ENCODE measurements around the gene ARL10. TPM values are rescaled to one million over a fixed set of nuclear protein-coding genes. Genes with fewer than 3 reads are reported as not detected.

The ARL10 gene
- polyA plus RNA-seq, 1 donor, result 6.5 TPM

DNA sequence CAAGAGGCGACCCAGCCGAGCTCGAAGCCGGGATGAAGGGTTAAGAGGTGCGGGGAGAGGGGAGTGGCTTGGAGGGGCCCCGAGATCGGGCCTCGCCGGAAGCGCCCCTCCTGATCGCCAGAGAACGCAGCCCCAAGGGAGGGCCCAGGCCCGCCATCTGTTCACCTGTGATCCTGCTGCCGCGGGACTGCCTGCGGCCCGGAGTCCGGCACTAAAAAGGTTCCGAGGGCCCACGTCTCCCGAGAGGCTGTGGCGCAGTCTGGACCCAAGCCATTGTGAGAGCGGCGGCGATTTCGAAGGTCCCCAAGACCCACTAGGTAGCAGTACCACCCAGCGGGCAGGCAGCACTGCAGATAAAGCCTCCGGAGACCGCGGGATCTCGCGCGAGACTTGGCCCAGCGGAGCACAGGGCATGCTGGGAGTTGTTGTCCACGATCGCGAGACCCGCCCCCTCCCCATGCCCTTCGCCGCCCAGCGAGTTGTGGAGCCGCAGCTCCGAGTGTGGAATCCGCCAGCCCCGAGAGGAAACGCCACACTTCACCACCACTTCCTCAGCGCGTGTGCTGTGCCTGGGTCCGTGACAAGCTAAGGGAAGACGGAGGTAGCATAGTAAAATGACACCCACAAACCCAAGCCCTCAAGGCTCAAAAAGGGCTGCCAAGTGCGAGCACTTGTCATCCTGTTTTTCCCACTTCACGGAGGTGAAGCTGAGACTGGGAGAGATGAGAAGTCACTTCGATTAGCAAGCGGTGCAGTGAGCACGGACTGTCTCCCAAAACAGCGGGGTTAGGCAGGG lies 3.7 kb upstream of the ARL10 start, which contains the start of gene KIAA1191:
Gene KIAA1191 (minus strand): TSS at position 328 of the 796 bp plus-strand sequence. CDS start 2,256 bp downstream, outside the sequence.
- H3K4me1 ChIP-seq (ENCODE audit: control insufficient read depth, insufficient read depth, low read length), result peaks cover 9% of the 10 kb centered on the region
- H3K9me3 ChIP-seq (ENCODE audit: control insufficient read depth, low read depth, low read length), result peaks cover 4% of the 10 kb centered on the region
- H3K27ac ChIP-seq (ENCODE audit: low read length), result peak within 1 kb of the TSS; percentile 21
- H3K27me3 ChIP-seq (ENCODE audit: control insufficient read depth, insufficient read depth, low read length), result peaks cover 29% of the 10 kb centered on the region
- peak within 1 kb of the TSS; percentile 99 for H3K4me3 ChIP-seq (ENCODE audit: low read length)
- DNase-seq, result peak; percentile 91 to 95
- no CpG with 5 or more reads among the region's 56 CpGs for WGBS (ENCODE audit: insufficient coverage, low lambda C conversion rate)
- H3K36me3 ChIP-seq (ENCODE audit: control insufficient read depth, insufficient read depth, low read length), result peaks cover 14% of the 10 kb centered on the region

DNA sequence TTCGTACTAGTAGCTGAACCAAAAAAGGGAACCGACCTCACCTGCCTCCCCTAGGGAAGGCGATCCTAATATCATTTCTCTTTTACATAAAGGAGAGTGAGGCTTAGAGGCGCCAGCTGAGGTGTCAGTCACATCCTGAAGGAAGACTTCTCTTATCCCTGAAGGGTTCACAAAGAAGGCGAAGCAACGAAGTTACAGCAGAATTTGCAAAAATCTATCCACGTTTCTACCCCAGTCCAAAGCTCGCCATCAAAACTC lies 3.1 kb upstream of the ARL10 start:
- Histone ChIP-seq H3K4me3 (ENCODE audit: low read length) (peak overlapping the region; percentile 99), H3K36me3 (ENCODE audit: control insufficient read depth, insufficient read depth, low read length) (peaks cover 11% of the 10 kb centered on the region), H3K9me3 (ENCODE audit: control insufficient read depth, low read depth, low read length) (peaks cover 4% of the 10 kb centered on the region), H3K4me1 (ENCODE audit: control insufficient read depth, insufficient read depth, low read length) (peaks cover 9% of the 10 kb centered on the region), H3K27ac (ENCODE audit: low read length) (no peak overlapping the region), H3K27me3 (ENCODE audit: control insufficient read depth, insufficient read depth, low read length) (peaks cover 29% of the 10 kb centered on the region)
- DNase-seq, result no peak
- WGBS (ENCODE audit: insufficient coverage, low lambda C conversion rate), result 20% methylated on average over 1 of the region's 8 CpGs

DNA sequence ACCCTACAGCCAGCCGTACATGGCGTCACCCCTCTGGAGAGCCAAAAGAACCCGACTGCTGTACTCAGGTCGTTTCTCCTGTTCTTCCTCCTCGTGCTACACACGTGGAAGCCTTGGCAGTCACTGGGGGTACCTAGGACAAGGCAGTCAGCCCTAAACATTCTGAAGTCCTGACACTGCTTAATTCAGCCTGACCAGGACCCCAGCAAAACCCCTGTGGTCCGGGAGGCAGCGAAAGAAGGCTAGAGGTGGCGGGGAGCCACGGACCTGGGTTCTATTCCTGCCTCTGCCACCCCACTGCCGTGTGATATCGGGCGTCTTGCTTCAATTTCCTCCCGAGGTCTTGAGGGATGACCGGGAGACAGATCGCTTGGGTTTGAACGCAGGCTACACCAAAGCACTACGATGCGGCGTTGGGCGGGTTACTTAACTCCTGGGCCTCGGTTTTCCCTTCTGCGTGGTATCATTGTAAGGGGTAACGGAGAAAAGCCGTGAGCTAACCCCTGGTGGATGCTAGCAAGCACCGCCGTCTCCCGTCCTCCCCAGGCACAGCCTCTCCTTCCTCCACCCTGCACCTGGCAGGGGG lies 429 bp upstream of the ARL10 start:
- Histone ChIP-seq H3K27me3 (ENCODE audit: control insufficient read depth, insufficient read depth, low read length) (peaks cover 34% of the 10 kb centered on the region), H3K27ac (ENCODE audit: low read length) (no peak overlapping the region), H3K9me3 (ENCODE audit: control insufficient read depth, low read depth, low read length) (peaks cover 4% of the 10 kb centered on the region), H3K36me3 (ENCODE audit: control insufficient read depth, insufficient read depth, low read length) (peaks cover 10% of the 10 kb centered on the region), H3K4me1 (ENCODE audit: control insufficient read depth, insufficient read depth, low read length) (peaks cover 7% of the 10 kb centered on the region), H3K4me3 (ENCODE audit: low read length) (peak overlapping the region; percentile 37)
- peak in 1 of 2 donors; percentile 5 for DNase-seq
- WGBS (ENCODE audit: insufficient coverage, low lambda C conversion rate), result no CpG with 5 or more reads among the region's 28 CpGs

DNA sequence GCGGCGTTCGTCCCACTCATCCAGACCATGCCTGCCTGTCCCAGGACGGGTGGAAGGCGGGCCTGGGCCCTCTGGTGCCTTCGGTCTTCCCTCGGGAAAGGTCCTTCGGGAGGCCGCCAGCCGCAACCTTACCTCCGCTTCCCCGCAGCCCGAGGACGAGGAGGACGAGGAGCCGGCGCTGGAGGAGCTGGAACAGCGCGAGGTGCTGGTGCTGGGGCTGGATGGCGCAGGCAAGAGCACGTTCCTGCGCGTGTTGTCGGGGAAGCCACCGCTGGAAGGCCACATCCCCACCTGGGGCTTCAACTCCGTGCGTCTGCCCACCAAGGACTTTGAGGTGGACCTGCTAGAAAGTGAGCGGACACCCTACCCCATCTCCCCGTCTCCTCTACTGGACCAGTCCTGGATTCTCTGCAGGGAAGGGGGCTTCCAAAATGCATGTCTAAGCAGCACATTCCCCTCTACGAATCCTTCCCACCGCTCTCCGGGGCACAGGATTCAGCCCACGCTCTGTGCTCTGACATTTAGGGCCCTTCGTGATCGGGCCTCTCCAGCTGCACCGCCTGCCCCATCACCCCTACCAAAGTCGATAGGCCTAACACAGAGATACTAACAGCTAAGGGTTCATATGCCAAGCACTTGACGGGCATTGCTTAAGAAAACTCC lies 1.1 kb downstream of the ARL10 start:
- H3K4me3 ChIP-seq (ENCODE audit: low read length), result peak overlapping the region; percentile 37
- WGBS (ENCODE audit: insufficient coverage, low lambda C conversion rate), result no CpG with 5 or more reads among the region's 38 CpGs

GRCh38 chr5:176368726-176369125 lies 3.4 kb downstream of the ARL10 start:
- peaks cover 10% of the 10 kb centered on the region for H3K36me3 ChIP-seq (ENCODE audit: control insufficient read depth, insufficient read depth, low read length)
- WGBS (ENCODE audit: insufficient coverage, low lambda C conversion rate), result no CpG with 5 or more reads among the region's 13 CpGs
- peaks cover 28% of the 10 kb centered on the region for H3K27me3 ChIP-seq (ENCODE audit: control insufficient read depth, insufficient read depth, low read length)
- no peak overlapping the region for H3K27ac ChIP-seq (ENCODE audit: low read length)
- peaks cover 4% of the 10 kb centered on the region for H3K4me1 ChIP-seq (ENCODE audit: control insufficient read depth, insufficient read depth, low read length)
- H3K9me3 ChIP-seq (ENCODE audit: control insufficient read depth, low read depth, low read length), result peaks cover 4% of the 10 kb centered on the region
- no peak for DNase-seq
- H3K4me3 ChIP-seq (ENCODE audit: low read length), result no peak overlapping the region

More for the DNA sequence above, 1.1 kb downstream of the ARL10 start:
- Histone ChIP-seq H3K27ac (ENCODE audit: low read length) (no peak overlapping the region), H3K9me3 (ENCODE audit: control insufficient read depth, low read depth, low read length) (peaks cover 4% of the 10 kb centered on the region), H3K36me3 (ENCODE audit: control insufficient read depth, insufficient read depth, low read length) (peaks cover 10% of the 10 kb centered on the region), H3K4me1 (ENCODE audit: control insufficient read depth, insufficient read depth, low read length) (peaks cover 4% of the 10 kb centered on the region), H3K27me3 (ENCODE audit: control insufficient read depth, insufficient read depth, low read length) (peaks cover 34% of the 10 kb centered on the region)
- DNase-seq, result no peak

DNA sequence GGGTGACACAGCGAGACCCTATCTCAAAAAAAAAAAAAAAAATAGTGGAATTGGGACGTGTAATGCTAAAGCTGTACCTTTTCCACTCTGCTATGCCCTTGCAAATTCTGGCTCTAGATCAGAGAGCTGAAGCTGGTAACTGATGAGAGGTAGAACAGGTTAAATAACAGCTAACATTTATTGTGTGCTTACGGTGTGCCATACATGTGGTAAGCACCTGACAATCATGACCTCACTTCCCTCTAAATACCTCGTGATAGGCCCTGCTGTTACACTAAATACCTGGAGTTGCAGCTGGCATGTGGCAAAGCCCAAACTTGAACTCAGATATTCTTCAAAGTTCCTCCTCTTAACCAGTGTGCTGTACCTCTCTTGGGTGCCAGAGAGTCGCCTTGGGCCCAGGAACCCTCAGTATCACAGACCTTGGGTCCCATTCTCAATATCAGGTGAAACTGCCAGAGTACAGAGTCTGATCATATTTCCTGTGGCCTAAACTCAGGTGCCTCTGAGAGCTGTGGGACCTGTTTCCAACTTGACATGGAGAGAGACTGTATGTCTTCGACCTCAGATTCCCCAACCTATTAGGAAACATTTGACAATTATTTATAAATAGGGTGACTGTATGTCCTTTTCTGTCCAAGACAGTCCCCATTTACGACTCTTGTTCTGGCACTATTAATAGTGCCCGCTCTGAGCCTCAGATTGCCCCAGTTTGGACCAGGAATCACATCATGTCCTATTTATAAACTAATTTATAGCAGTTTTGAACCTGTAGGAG lies 4.8 kb downstream of the ARL10 start:
- H3K4me3 ChIP-seq (ENCODE audit: low read length), result no peak overlapping the region
- peaks cover 10% of the 10 kb centered on the region for H3K36me3 ChIP-seq (ENCODE audit: control insufficient read depth, insufficient read depth, low read length)
- DNase-seq, result peak in 1 of 2 donors; percentile 59
- peaks cover 4% of the 10 kb centered on the region for H3K9me3 ChIP-seq (ENCODE audit: control insufficient read depth, low read depth, low read length)
- H3K27me3 ChIP-seq (ENCODE audit: control insufficient read depth, insufficient read depth, low read length), result peaks cover 17% of the 10 kb centered on the region
- H3K4me1 ChIP-seq (ENCODE audit: control insufficient read depth, insufficient read depth, low read length), result no peaks in the 10 kb centered on the region
- H3K27ac ChIP-seq (ENCODE audit: low read length), result no peak overlapping the region
- 100% methylated on average over 2 of the region's 8 CpGs for WGBS (ENCODE audit: insufficient coverage, low lambda C conversion rate)

GRCh38 chr5:176371621-176372539 lies 6.6 kb downstream of the ARL10 start:
- Histone ChIP-seq H3K36me3 (ENCODE audit: control insufficient read depth, insufficient read depth, low read length) (peaks cover 10% of the 10 kb centered on the region), H3K4me3 (ENCODE audit: low read length) (no peak overlapping the region), H3K4me1 (ENCODE audit: control insufficient read depth, insufficient read depth, low read length) (no peaks in the 10 kb centered on the region), H3K9me3 (ENCODE audit: control insufficient read depth, low read depth, low read length) (no peaks in the 10 kb centered on the region), H3K27me3 (ENCODE audit: control insufficient read depth, insufficient read depth, low read length) (peaks cover 5% of the 10 kb centered on the region), H3K27ac (ENCODE audit: low read length) (no peak overlapping the region)
- WGBS (ENCODE audit: insufficient coverage, low lambda C conversion rate), result no CpG with 5 or more reads among the region's 13 CpGs
- DNase-seq, result no peak

- H3K36me3 ChIP-seq (ENCODE audit: control insufficient read depth, insufficient read depth, low read length), result peaks cover 3% of the 10 kb centered on the region
- no peaks in the 10 kb centered on the region for H3K9me3 ChIP-seq (ENCODE audit: control insufficient read depth, low read depth, low read length)
- DNase-seq, result peak in 1 of 2 donors; percentile 36
- peaks cover under 1% of the 10 kb centered on the region for H3K27me3 ChIP-seq (ENCODE audit: control insufficient read depth, insufficient read depth, low read length)
- no peaks in the 10 kb centered on the region for H3K4me1 ChIP-seq (ENCODE audit: control insufficient read depth, insufficient read depth, low read length)
- no peak overlapping the region for H3K4me3 ChIP-seq (ENCODE audit: low read length)
- no peak overlapping the region for H3K27ac ChIP-seq (ENCODE audit: low read length)
- WGBS (ENCODE audit: insufficient coverage, low lambda C conversion rate), result no CpG with 5 or more reads among the region's 7 CpGs
Observed at GRCh38 chr5:176373100-176373818, 8.0 kb downstream of the ARL10 start.

DNA sequence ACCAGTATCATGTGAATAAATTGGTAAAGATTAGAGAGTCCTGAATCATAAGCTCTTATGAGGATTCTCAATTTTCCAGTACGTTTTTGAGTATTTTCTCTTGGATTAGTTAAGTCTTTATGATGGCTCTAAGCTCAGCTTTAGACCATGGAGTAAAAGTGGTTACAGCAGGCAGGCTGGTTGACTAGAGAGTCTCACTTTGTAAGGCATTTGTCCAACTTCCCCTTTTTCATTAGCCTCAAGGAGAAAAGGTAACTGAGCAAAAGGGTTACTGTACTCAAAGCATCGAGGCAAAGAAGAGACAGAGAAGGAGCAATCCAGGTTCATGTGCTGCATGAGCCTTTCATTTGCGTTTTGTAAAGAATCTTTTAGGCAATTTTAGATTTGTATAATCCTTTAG lies 14.6 kb downstream of the ARL10 start:
- Histone ChIP-seq H3K36me3 (ENCODE audit: control insufficient read depth, insufficient read depth, low read length) (peaks cover 38% of the 10 kb centered on the region), H3K27ac (ENCODE audit: low read length) (no peak overlapping the region), H3K4me1 (ENCODE audit: control insufficient read depth, insufficient read depth, low read length) (no peaks in the 10 kb centered on the region), H3K9me3 (ENCODE audit: control insufficient read depth, low read depth, low read length) (no peaks in the 10 kb centered on the region), H3K4me3 (ENCODE audit: low read length) (no peak overlapping the region), H3K27me3 (ENCODE audit: control insufficient read depth, insufficient read depth, low read length) (no peaks in the 10 kb centered on the region)
- WGBS (ENCODE audit: insufficient coverage, low lambda C conversion rate), result 100% methylated on average over 2 of the region's 3 CpGs
- no peak for DNase-seq
